GM19240 (cell line): ENCODE measurements around the gene MFAP3.
A peak's percentile ranks its signal among the peaks of the same experiment; 100 is the strongest.
"Not testable (repeated sequence)": the region's sequence is repeated elsewhere in the genome, so short reads cannot be mapped to it uniquely, and the experiment has no call there.

Source experiments
- DNase-seq: peaks from one replicate; pipeline ENCODE4 v3.0.0; 2011; ENCODE audit warnings: low spot score; ENCODE audit not compliant: insufficient read length

MFAP3 gene

DNA sequence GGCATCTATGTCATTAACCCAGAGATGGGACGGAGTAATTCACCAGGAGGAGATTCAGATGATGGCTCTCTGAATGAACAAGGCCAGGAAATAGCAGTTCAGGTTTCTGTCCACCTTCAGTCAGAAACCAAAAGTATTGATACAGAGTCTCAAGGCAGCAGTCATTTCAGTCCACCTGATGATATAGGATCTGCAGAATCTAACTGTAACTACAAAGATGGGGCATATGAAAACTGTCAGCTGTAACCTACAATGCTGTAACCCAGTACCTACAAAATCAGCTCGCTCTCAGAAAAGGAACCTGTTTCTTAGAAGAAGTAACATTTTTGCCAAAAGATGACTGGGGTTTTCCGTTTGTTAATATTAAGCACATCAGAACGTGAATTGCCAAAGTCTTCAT lies 14.7 kb downstream of the MFAP3 start:
- DNase-seq = no peak

DNA sequence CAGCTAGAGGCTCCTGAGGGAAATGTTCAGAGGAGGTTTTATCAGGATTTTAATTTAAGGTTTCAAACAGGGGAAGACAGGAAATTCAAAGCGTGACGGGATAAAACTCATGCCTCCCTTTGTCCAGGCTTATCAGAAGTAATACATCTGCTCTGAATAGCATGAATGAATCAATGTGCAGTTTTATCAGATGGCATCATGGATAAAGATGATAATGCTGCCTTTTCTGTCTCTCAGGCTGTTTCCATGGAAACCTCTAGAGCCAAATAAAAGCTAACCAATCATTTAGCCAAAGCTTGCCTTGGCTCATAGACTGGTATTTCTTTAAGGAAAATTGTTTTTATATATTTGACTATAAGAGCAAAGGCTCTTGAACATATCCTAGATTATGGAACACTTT lies 16.4 kb downstream of the MFAP3 start:
- no peak for DNase-seq

GRCh38 chr5:154058055-154059038 lies 19.6 kb downstream of the MFAP3 start:
- DNase-seq = no peak

GRCh38 chr5:154059039-154059430 lies 20.3 kb downstream of the MFAP3 start:
- no peak for DNase-seq

- no peak for DNase-seq
Measured at GRCh38 chr5:154059583-154059982, 20.8 kb downstream of the MFAP3 start.

GRCh38 chr5:154060606-154061005 lies 21.8 kb downstream of the MFAP3 start:
- no peak for DNase-seq

- no peak for DNase-seq
Measured at GRCh38 chr5:154063372-154063771, 24.6 kb downstream of the MFAP3 start.

GRCh38 chr5:154065971-154066370 lies 27.2 kb downstream of the MFAP3 start:
- no peak for DNase-seq

- not testable (repeated sequence) for DNase-seq
Measured at GRCh38 chr5:154069854-154070253, 31.1 kb downstream of the MFAP3 start.

DNA sequence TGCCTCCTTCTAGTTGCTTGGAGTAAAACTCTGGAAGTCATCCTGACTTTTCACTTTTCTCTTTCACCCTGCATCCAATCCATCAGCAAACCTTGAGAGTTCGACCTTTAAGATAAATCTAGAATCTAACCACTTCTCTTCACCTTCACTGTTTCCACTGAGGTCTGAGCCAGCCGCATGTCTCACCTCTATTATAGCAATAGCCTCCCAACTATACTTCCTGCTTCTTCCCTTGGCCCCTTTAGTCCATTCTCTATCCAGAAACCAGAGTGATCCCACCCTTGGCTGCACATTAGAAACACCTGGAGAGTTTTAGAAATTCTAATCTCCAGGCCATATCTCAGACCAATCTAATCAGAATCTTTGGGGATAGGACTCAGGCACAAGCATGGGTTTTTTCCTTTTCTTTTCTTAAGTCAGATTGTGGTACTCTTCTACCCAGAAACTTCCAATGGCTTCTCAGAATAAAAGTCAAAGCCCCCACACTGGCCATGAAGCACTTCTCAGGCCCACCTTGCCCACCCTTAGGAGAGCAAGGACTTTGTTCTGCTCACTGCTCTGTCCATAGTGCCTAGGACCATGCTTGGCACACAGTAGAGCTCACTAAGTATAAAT lies 33.1 kb downstream of the MFAP3 start:
- no peak for DNase-seq

- DNase-seq = peak; percentile 79
Measured at GRCh38 chr5:154072414-154073171, 33.8 kb downstream of the MFAP3 start.

- DNase-seq = no peak
Measured at GRCh38 chr5:154076240-154076922, 37.6 kb downstream of the MFAP3 start.

GRCh38 chr5:154077696-154078095 lies 38.9 kb downstream of the MFAP3 start:
- DNase-seq = no peak

DNA sequence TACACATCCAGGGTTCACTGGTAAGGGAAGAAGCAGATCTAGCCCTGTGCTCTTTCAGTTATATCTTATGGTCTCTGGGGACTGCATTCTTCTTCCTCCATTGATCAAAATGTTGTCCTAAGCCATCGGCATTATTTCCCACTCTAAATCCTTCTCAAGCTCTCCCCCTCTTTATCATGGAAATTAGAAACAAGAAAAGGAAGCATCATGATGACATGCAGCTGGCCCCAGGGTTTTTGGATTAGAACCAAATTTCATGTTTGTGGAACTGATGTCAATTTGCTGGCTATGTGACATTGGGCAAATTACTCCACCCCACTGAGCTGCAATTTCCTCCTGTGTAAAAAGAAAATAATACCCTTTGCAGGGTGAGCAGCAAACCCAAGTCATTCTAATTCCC lies 39.5 kb downstream of the MFAP3 start:
- DNase-seq = no peak

DNA sequence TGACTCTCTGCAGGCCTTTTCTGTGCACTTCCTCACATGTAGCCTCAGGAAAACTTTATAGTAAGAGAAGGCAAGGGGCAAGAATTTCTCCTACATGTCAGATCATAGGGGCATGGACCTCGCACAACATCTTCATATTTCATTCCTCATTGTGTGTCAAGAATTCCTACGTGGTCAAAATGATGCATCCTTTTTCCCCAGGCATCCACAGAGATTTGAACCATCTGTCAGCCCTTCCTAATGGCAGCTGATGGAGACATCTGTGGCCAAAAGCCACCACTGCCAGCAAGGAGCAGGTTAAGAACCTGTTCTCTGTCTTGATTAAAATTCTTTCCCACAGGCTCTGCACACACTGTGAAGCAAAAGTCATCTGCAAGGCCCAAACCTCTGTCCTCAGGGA lies 42.5 kb downstream of the MFAP3 start:
- no peak for DNase-seq

GRCh38 chr5:154084062-154084639 lies 45.4 kb downstream of the MFAP3 start:
- DNase-seq = no peak

GRCh38 chr5:154086146-154086545 lies 47.4 kb downstream of the MFAP3 start:
- DNase-seq = no peak

- DNase-seq = no peak
Measured at GRCh38 chr5:154086641-154087040, 47.9 kb downstream of the MFAP3 start.

DNA sequence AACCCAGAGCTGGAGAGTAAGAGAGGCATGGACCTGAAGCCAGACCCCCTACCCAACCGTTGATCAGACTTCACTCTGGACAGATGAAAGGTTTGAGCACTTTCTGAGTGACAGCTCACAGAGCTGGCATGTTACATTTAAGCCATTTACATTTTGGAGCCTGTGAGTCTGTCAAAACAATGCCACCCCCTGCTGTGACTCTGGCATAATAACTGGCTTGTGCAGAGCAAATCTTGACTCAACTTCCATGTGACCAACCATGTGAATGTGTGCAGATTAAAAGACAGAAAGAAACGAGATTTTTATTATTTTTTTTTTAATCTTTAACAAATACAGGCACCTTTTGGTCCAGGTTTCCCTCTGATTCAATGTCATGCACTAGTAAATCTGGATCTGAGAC lies 48.5 kb downstream of the MFAP3 start:
- DNase-seq = no peak

- DNase-seq = no peak
Measured at GRCh38 chr5:154088801-154089200, 50.0 kb downstream of the MFAP3 start.

DNA sequence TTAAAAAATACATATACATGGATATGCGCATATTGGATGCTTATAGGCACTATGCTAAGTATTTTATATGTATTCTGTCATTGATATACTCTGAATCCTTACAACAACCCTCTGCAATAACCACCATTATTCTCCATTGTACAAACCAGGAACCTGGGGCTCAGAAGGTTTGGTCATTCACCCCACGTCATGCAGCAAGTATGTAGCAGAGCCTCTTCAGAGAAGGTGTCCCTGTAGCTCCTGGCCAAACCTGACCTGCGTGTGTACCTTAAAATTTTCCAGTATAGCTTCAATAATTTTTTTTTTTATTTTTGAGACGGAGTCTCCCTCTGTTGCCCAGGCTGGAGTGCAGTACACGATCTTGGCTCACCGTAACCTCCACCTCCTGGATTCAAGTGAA lies 51.9 kb downstream of the MFAP3 start:
- no peak for DNase-seq
